ENCODE measurements around the gene AIFM3. TPM values are rescaled to one million over a fixed set of nuclear protein-coding genes. Genes with fewer than 3 reads are reported as not detected.

AIFM3 gene
- total and polyA plus RNA-seq, 2 donors (not counting 1 experiment from before 2014, with no cell fraction given): 3.0 to 6.0 TPM

DNA sequence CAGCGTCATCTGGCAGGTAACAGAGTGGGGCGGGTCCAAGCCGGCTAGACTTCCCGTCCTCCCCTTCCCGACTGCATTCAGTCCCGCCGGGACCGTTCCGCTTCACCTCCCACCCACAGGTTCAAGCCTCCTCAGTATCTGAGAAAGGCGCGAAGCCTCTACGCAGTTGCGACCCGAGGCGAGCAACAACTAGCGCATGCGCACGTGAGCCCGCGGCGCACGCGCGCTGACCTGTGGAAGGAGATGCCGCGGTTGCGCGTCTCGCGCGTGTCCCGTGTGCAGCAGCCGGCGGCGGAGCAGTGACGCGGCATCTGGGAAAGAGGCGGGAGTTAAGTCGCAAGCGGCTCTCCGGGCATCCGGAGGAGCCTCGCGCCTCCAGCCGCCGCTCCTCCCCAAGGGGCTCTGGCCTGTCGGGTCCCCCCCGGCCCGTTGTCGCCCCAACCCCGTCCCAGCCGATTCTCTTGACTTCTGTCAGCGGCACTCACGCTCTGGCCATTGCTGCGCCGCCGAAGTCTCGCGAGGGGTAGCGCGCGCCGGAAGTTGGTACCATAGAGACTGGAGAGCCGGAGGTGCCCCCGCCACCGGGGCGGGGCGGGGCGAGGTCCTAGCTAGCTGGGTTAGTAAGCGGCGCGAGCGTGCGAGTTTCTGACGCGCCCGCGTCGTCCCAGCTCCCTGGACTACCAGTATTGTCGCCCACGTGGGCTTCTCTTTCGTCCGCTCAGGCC is 34.7 kb downstream of the AIFM3 start, which contains the start of gene THAP7:
TSS of gene THAP7 (minus strand) at position 518 of the 725 bp plus-strand sequence. CDS start at position 311, 207 bp downstream.
- peak within 1 kb of the TSS; percentile 89 for H2AFZ ChIP-seq (ENCODE audit: insufficient read depth, low read depth, low read length, poor library complexity, severe bottlenecking)
- H3K79me2 ChIP-seq (ENCODE audit: control insufficient read depth, insufficient read depth, low read length): peaks cover 21% of the 10 kb centered on the region
- intact Hi-C loops (cut with micrococcal nuclease): loop anchor here (1.0 to 5.0 kb wide), 8 partner anchors 13 to 884 kb away; partner anchors contain the start of genes CRKL, LRRC74B, PI4KA and RANBP1
- peak; percentile 88 for ATAC-seq (ENCODE audit: low read depth)
- TF ChIP-seq, protein P1, sequence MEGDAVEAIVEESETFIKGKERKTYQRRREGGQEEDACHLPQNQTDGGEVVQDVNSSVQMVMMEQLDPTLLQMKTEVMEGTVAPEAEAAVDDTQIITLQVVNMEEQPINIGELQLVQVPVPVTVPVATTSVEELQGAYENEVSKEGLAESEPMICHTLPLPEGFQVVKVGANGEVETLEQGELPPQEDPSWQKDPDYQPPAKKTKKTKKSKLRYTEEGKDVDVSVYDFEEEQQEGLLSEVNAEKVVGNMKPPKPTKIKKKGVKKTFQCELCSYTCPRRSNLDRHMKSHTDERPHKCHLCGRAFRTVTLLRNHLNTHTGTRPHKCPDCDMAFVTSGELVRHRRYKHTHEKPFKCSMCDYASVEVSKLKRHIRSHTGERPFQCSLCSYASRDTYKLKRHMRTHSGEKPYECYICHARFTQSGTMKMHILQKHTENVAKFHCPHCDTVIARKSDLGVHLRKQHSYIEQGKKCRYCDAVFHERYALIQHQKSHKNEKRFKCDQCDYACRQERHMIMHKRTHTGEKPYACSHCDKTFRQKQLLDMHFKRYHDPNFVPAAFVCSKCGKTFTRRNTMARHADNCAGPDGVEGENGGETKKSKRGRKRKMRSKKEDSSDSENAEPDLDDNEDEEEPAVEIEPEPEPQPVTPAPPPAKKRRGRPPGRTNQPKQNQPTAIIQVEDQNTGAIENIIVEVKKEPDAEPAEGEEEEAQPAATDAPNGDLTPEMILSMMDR (IDR thresholded peaks at IDR 0.05): no peak
- no peak for TF ChIP-seq EZH2 (IDR thresholded peaks at IDR 0.05; ENCODE audit: borderline replicate concordance, insufficient read depth, low read depth, low read length, poor library complexity, severe bottlenecking)
- H3K27ac ChIP-seq (ENCODE audit: low read length in 2 of 2): peak within 1 kb of the TSS; percentile 91 to 96
- peaks cover 24 to 36% of the 10 kb centered on the region in 2 donors for H3K4me1 ChIP-seq (ENCODE audit: control insufficient read depth in 2 of 2, insufficient read depth in 2 of 2, low read length in 2 of 2)
- peak within 1 kb of the TSS; percentile 88 for H3K9ac ChIP-seq (ENCODE audit: low read length)
- Mint-ChIP-seq H3K27me3 (no peaks in the 10 kb centered on the region), H3K4me1 (peaks cover 32% of the 10 kb centered on the region), H3K27ac (peak within 1 kb of the TSS; percentile 99), H3K4me3 (peak within 1 kb of the TSS; percentile 95), H3K9me3 (ENCODE audit: insufficient read depth) (no peaks in the 10 kb centered on the region)
- CTCF ChIA-PET: interaction anchor here (0.6 to 3.0 kb wide), 4 partner anchors 20 to 627 kb away, joined by 3 to 14 read pairs (median 4); partner anchors contain the start of gene LZTR1
- peaks cover 24% of the 10 kb centered on the region for H4K20me1 ChIP-seq (ENCODE audit: control insufficient read depth, insufficient read depth, low read length, poor library complexity, severe bottlenecking)
- POLR2A ChIA-PET: interaction anchor here (0.6 to 0.7 kb wide), 2 partner anchors 86 to 505 kb away, joined by 6 to 9 read pairs; no protein-coding TSS in a partner anchor
- peaks cover 0 to 24% of the 10 kb centered on the region in 2 experiments for H3K36me3 ChIP-seq (replicated peaks in 1 of 2; ENCODE audit: control extremely low read depth in 1 of 2, control insufficient read depth in 1 of 2, extremely low read depth in 1 of 2, insufficient read depth in 2 of 2, low read length in 1 of 2)
- WGBS (ENCODE audit: insufficient coverage): under 1% methylated on average over 83 of the region's 83 CpGs
- DNase-seq: peak; percentile 99
- H3K27me3 ChIP-seq (replicated peaks in 1 of 4; ENCODE audit: control extremely low read depth in 1 of 4, control insufficient read depth in 3 of 4, insufficient read depth in 4 of 4, low read length in 3 of 4): no peaks in the 10 kb centered on the region
- H3K4me2 ChIP-seq (replicated peaks; ENCODE audit: low read depth, low read length, poor library complexity, severe bottlenecking): peak within 1 kb of the TSS; percentile 97
- H3K9me3 ChIP-seq (ENCODE audit: control extremely low read depth in 1 of 3, control insufficient read depth in 2 of 3, insufficient read depth in 1 of 3, low read length in 2 of 3): peaks cover 0 to 5% (median 0%) of the 10 kb centered on the region in 3 donors
- peak within 1 kb of the TSS; percentile 66 to 99 (median 88) for H3K4me3 ChIP-seq (ENCODE audit: control extremely low read depth in 1 of 5, extremely low read depth in 1 of 5, insufficient read depth in 1 of 5, low read depth in 2 of 5, low read length in 4 of 5)
